Measurements from ENCODE around the gene NAV3. TPM values are rescaled to one million over a fixed set of nuclear protein-coding genes. Genes with fewer than 3 reads are reported as not detected.

NAV3 gene
- polyA plus RNA-seq, 3 donors, result 0.11 TPM; not detected in 2

DNA sequence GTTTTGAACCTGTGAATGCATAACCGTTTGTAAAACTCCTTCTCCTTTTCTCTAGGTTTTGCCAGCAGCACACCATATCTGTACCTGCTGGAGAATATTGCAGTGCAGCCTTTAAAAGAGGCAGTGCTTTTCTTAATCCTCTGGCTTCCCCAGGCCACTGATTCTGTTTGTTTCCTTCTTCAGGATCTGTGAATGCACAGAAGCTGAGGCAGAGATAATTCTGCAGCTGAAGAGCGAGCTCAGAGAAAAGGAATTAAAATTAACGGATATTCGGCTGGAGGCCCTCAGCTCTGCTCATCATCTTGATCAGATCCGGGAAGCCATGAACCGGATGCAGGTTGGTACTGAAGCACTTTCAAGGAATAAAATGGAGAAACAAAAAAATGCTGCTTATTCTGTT, 348.7 kb downstream of the NAV3 start:
- Histone ChIP-seq H2AFZ (ENCODE audit: insufficient read depth, low read depth, low read length, poor library complexity, severe bottlenecking) (no peak overlapping the region), H3K4me1 (ENCODE audit: control insufficient read depth in 1 of 2, insufficient read depth in 2 of 2, low read length in 2 of 2) (no peaks in the 10 kb centered on the region), H3K27me3 (ENCODE audit: control insufficient read depth in 2 of 2, insufficient read depth in 2 of 2, low read length in 2 of 2) (no peaks in the 10 kb centered on the region), H3K79me2 (ENCODE audit: insufficient read depth, low read length) (no peaks in the 10 kb centered on the region), H3K36me3 (replicated peaks in 1 of 2; ENCODE audit: control insufficient read depth in 1 of 2, insufficient read depth in 2 of 2, low read length in 2 of 2) (no peaks in the 10 kb centered on the region), H3K27ac (ENCODE audit: low read depth in 1 of 2, low read length in 2 of 2) (no peak overlapping the region), H3K4me3 (replicated peaks in 1 of 3; ENCODE audit: low read depth in 2 of 3, low read length in 3 of 3) (no peak overlapping the region), H3K9me3 (replicated peaks in 1 of 2; ENCODE audit: control insufficient read depth in 1 of 2, insufficient read depth in 1 of 2, low read length in 2 of 2) (no peaks in the 10 kb centered on the region), H3K4me2 (replicated peaks; ENCODE audit: extremely low read depth, low read length, poor library complexity, severe bottlenecking) (no peak overlapping the region), H4K20me1 (ENCODE audit: insufficient read depth, low read length) (no peaks in the 10 kb centered on the region), H3K9ac (ENCODE audit: insufficient read depth, low read length, poor library complexity, severe bottlenecking) (no peak overlapping the region)
- no peak for DNase-seq
- Mint-ChIP-seq H3K4me3 (no peak overlapping the region), H3K27me3 (ENCODE audit: low read depth in 3 of 3) (no peaks in the 10 kb centered on the region), H3K36me3 (no peaks in the 10 kb centered on the region), H3K9me3 (no peaks in the 10 kb centered on the region), H3K4me1 (no peaks in the 10 kb centered on the region), H3K27ac (no peak overlapping the region)
- WGBS (ENCODE audit: insufficient coverage), result 77% methylated on average over 6 of the region's 6 CpGs
- TF ChIP-seq, protein P1, sequence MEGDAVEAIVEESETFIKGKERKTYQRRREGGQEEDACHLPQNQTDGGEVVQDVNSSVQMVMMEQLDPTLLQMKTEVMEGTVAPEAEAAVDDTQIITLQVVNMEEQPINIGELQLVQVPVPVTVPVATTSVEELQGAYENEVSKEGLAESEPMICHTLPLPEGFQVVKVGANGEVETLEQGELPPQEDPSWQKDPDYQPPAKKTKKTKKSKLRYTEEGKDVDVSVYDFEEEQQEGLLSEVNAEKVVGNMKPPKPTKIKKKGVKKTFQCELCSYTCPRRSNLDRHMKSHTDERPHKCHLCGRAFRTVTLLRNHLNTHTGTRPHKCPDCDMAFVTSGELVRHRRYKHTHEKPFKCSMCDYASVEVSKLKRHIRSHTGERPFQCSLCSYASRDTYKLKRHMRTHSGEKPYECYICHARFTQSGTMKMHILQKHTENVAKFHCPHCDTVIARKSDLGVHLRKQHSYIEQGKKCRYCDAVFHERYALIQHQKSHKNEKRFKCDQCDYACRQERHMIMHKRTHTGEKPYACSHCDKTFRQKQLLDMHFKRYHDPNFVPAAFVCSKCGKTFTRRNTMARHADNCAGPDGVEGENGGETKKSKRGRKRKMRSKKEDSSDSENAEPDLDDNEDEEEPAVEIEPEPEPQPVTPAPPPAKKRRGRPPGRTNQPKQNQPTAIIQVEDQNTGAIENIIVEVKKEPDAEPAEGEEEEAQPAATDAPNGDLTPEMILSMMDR (IDR thresholded peaks at IDR 0.05), result no peak
- intact Hi-C loops (cut with micrococcal nuclease), result no loop called here

DNA sequence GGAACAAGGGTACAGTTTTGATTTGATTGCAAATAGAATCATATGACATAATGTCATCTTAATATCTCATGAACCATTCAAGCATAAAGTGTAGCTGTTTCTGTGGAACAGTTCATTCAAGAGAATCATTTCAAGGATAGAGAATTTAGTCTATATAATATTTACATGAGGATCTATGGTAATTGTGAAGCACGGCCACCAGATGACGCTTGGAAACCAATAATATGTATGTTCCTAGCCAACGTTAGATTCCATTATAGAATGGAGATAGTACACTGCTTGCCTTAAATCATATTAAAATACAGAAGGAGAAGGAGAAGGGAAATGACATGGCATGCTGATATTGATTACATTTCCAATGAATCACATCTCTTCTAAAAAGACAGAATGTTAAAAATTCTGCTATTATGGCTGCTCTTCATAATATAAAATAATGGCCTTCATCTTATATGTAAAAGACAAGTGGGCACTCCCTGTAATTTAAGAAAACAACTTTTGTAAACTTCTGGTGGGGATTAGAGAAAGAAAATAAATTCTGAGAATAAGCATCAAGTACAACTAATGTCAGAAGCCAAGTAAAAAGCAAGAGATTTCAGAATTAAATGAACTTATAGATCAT, 351.0 kb downstream of the NAV3 start:
- no peaks in the 10 kb centered on the region for H3K4me1 ChIP-seq (ENCODE audit: control insufficient read depth in 1 of 2, insufficient read depth in 2 of 2, low read length in 2 of 2)
- no peak overlapping the region for H3K4me3 Mint-ChIP-seq

More for the DNA sequence above, 351.0 kb downstream of the NAV3 start:
- Histone ChIP-seq H3K27ac (ENCODE audit: low read depth in 1 of 2, low read length in 2 of 2) (no peak overlapping the region), H3K79me2 (ENCODE audit: insufficient read depth, low read length) (no peaks in the 10 kb centered on the region), H3K4me2 (replicated peaks; ENCODE audit: extremely low read depth, low read length, poor library complexity, severe bottlenecking) (no peak overlapping the region), H4K20me1 (ENCODE audit: insufficient read depth, low read length) (no peaks in the 10 kb centered on the region), H3K9me3 (replicated peaks in 1 of 2; ENCODE audit: control insufficient read depth in 1 of 2, insufficient read depth in 1 of 2, low read length in 2 of 2) (no peaks in the 10 kb centered on the region), H3K36me3 (replicated peaks in 1 of 2; ENCODE audit: control insufficient read depth in 1 of 2, insufficient read depth in 2 of 2, low read length in 2 of 2) (no peaks in the 10 kb centered on the region), H3K27me3 (ENCODE audit: control insufficient read depth in 2 of 2, insufficient read depth in 2 of 2, low read length in 2 of 2) (no peaks in the 10 kb centered on the region), H3K4me3 (replicated peaks in 1 of 3; ENCODE audit: low read depth in 2 of 3, low read length in 3 of 3) (no peak overlapping the region), H3K9ac (ENCODE audit: insufficient read depth, low read length, poor library complexity, severe bottlenecking) (no peak overlapping the region), H2AFZ (ENCODE audit: insufficient read depth, low read depth, low read length, poor library complexity, severe bottlenecking) (no peak overlapping the region)
- H3K36me3 Mint-ChIP-seq, result no peaks in the 10 kb centered on the region
- WGBS (ENCODE audit: insufficient coverage), result no CpG with 5 or more reads among the region's 3 CpGs
- no peaks in the 10 kb centered on the region for H3K4me1 Mint-ChIP-seq
- intact Hi-C loops (cut with micrococcal nuclease), result no loop called here
- no peak for DNase-seq
- H3K27ac Mint-ChIP-seq, result no peak overlapping the region
- H3K27me3 Mint-ChIP-seq (ENCODE audit: low read depth in 3 of 3), result no peaks in the 10 kb centered on the region
- H3K9me3 Mint-ChIP-seq, result no peaks in the 10 kb centered on the region
- TF ChIP-seq, protein P1 (IDR thresholded peaks at IDR 0.05), result no peak

Data from CD14-positive monocyte (primary cell).